ENCODE results near the gene NR2C2. TPM values are rescaled to one million over a fixed set of nuclear protein-coding genes. Genes with fewer than 3 reads are reported as not detected.
A peak's percentile ranks its signal among the peaks of the same experiment; 100 is the strongest.

Gene NR2C2
- total and polyA plus RNA-seq, 9 of the 15 experiments (the other 6 are each of a cell fraction or from before 2014, with no cell fraction given): 6.1 to 33.0 (median 14.6) TPM

DNA sequence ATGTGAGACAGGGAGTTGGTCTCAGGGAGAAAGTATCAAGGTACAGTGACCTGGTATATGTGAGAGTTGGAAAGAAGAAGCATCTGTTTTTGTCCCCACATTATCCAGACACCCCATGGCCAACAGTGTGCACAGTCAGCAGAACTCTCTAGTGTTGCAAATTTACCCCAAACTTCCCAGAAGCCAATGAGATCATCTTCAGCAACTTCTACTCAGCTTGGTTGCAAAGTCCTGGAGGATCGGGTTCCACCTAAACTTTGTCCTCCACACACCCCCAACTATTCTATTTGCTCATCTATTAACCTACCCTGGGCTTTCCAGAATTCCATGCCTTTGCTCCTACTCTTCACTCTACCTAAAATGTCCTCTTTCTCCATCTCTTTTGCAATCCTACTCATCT lies 135.9 kb downstream of the NR2C2 start (continued):
- TF ChIP-seq CREB5 (CRISPR knock-in tag; IDR thresholded peaks at IDR 0.05) (no peak), ZNF12 (CRISPR knock-in tag; IDR thresholded peaks at IDR 0.05) (no peak)

- CTCF ChIA-PET (ENCODE audit: low intra/inter-chr PET ratio): no interaction called here
- Histone ChIP-seq H3K9me1 (ENCODE audit: control insufficient read depth, insufficient read depth, low read length) (no peaks in the 10 kb centered on the region), H3K36me3 (ENCODE audit: control insufficient read depth, insufficient read depth, low read length) (peaks cover 86% of the 10 kb centered on the region), H4K20me1 (replicated peaks; ENCODE audit: control insufficient read depth, insufficient read depth, low read length) (no peaks in the 10 kb centered on the region), H3K27me3 (ENCODE audit: control insufficient read depth in 2 of 2, insufficient read depth in 2 of 2, low read length in 2 of 2) (no peaks in the 10 kb centered on the region), H3K79me2 (ENCODE audit: control insufficient read depth, insufficient read depth, low read length) (no peaks in the 10 kb centered on the region), H3K27ac (ENCODE audit: extremely low read depth, low read depth, low read length) (no peak overlapping the region), H2AFZ (ENCODE audit: low read depth, low read length) (no peak overlapping the region), H3K9ac (ENCODE audit: insufficient read depth in 1 of 2, low read depth in 2 of 2, low read length in 2 of 2) (no peak overlapping the region), H3K4me3 (no peak overlapping the region), H3K4me2 (ENCODE audit: insufficient read depth, low read length) (no peak overlapping the region), H3K9me3 (replicated peaks; ENCODE audit: control insufficient read depth, insufficient read depth, low read depth, low read length) (no peaks in the 10 kb centered on the region), H3K4me1 (replicated peaks in 1 of 2; ENCODE audit: control insufficient read depth in 2 of 2, insufficient read depth in 2 of 2, low read length in 2 of 2) (no peaks in the 10 kb centered on the region)
- in situ Hi-C loops (cut with MboI): no loop called here
- 91% methylated on average over 2 of the region's 2 CpGs for WGBS (ENCODE audit: insufficient coverage, low coverage, missing lambda C conversion rate)
- intact Hi-C loops (cut with micrococcal nuclease): no loop called here
- no peak for TF ChIP-seq HEY1 (CRISPR knock-in tag; IDR thresholded peaks at IDR 0.05; ENCODE audit: borderline replicate concordance)
- ATAC-seq (0 out of 3 replicates have a peak, but pooled peaks have one; percentile 39), DNase-seq (ENCODE audit: extremely low read depth in 1 of 4, low spot score in 3 of 4) (no peak), FAIRE-seq (no peak)
- POLR2A ChIA-PET: interaction anchor here (0.9 kb wide), 2 partner anchors 11 to 13 kb away, joined by 3 to 5 read pairs; no protein-coding TSS in a partner anchor
- BruUV-seq (replicated peaks): no TSS peak
These were observed 138.9 kb downstream of the NR2C2 start for GRCh38 chr3:15086263-15086662.
